SK-N-SH treated with all-trans-retinoic acid at 6 μM for 48 hours (cell line): ENCODE measurements around the gene SKAP2.

Experiments
- ATAC-seq: fragments of 200-7000 bp; cut with Tn5 transposase; 3 replicates; pipeline ENCODE4 v1.9.1; 2020; ENCODE audit warnings: mild to moderate bottlenecking, moderate library complexity
- ARNTL ChIP-seq: fragments of 450-650 bp; formaldehyde crosslinking; IDR thresholded peaks from 2 replicates; pipeline ENCODE4 v1.5.0; 2020; ENCODE audit warnings: low read depth, mild to moderate bottlenecking, moderate library complexity, borderline replicate concordance
- BACH2 ChIP-seq: fragments of 250-450 bp; sonication (Bioruptor Pico); IDR thresholded peaks from 2 replicates; pipeline ENCODE4 v1.9.0; 2021; ENCODE audit warnings: mild to moderate bottlenecking, borderline replicate concordance
- CREB5 ChIP-seq: fragments of 250-450 bp; sonication (Bioruptor Pico); IDR thresholded peaks from 2 replicates; pipeline ENCODE4 v1.5.1; 2020; ENCODE audit warnings: low read depth, mild to moderate bottlenecking, moderate library complexity
- CSRNP3 ChIP-seq: fragments of 250-450 bp; sonication (Bioruptor Pico); IDR thresholded peaks from 2 replicates; pipeline ENCODE4 v1.5.1; 2021; ENCODE audit warnings: mild to moderate bottlenecking, moderate library complexity
- ESRRG ChIP-seq: fragments of 250-450 bp; sonication (Bioruptor Pico); IDR thresholded peaks from 2 replicates; pipeline ENCODE4 v1.6.1; 2021; ENCODE audit warnings: mild to moderate bottlenecking
- GLIS3 ChIP-seq: fragments of 250-450 bp; sonication (Bioruptor Pico); IDR thresholded peaks from 2 replicates; pipeline ENCODE4 v1.5.0; 2020; ENCODE audit warnings: mild to moderate bottlenecking, moderate library complexity
- ISL1 ChIP-seq: fragments of 250-450 bp; sonication (Bioruptor Pico); IDR thresholded peaks from 2 replicates; pipeline ENCODE4 v2.1.2; 2022; ENCODE audit warnings: mild to moderate bottlenecking, moderate library complexity
- OSR1 ChIP-seq: fragments of 250-450 bp; sonication (Bioruptor Pico); IDR thresholded peaks from 2 replicates; pipeline ENCODE4 v1.8.0; 2022; ENCODE audit warnings: moderate library complexity, mild to moderate bottlenecking, inconsistent platforms
- PATZ1 ChIP-seq: fragments of 250-450 bp; sonication (Bioruptor Pico); IDR thresholded peaks from 2 replicates; pipeline ENCODE4 v1.8.0; 2020; ENCODE audit warnings: mild to moderate bottlenecking, moderate library complexity, borderline replicate concordance
- POU6F1 ChIP-seq: fragments of 250-450 bp; sonication (Bioruptor Pico); IDR thresholded peaks from 2 replicates; pipeline ENCODE4 v1.8.0; 2021; ENCODE audit warnings: low read depth, mild to moderate bottlenecking, moderate library complexity, borderline replicate concordance
- PPARA ChIP-seq: fragments of 250-450 bp; sonication (Bioruptor Pico); IDR thresholded peaks from 2 replicates; pipeline ENCODE4 v1.5.0; 2020; ENCODE audit warnings: mild to moderate bottlenecking, borderline replicate concordance
- RARB ChIP-seq: fragments of 250-450 bp; sonication (Bioruptor Pico); IDR thresholded peaks from 2 replicates; pipeline ENCODE4 v1.8.0; 2021; ENCODE audit warnings: mild to moderate bottlenecking, moderate library complexity
- SNAI2 ChIP-seq: fragments of 250-450 bp; sonication (Bioruptor Pico); IDR thresholded peaks from 2 replicates; pipeline ENCODE4 v1.5.0; 2020; ENCODE audit warnings: mild to moderate bottlenecking, moderate library complexity
- TCF4 ChIP-seq: fragments of 250-450 bp; sonication (Bioruptor Pico); IDR thresholded peaks from 2 replicates; pipeline ENCODE4 v1.8.0; 2021; ENCODE audit warnings: mild to moderate bottlenecking, moderate library complexity, borderline replicate concordance
- TOX ChIP-seq: fragments of 250-450 bp; sonication (Bioruptor Pico); IDR thresholded peaks from 2 replicates; pipeline ENCODE4 v1.8.0; 2021; ENCODE audit warnings: mild to moderate bottlenecking, moderate library complexity, borderline replicate concordance
- TSHZ2 ChIP-seq: fragments of 250-450 bp; sonication (Bioruptor Pico); IDR thresholded peaks from 2 replicates; pipeline ENCODE4 v1.5.0; 2020; ENCODE audit warnings: mild to moderate bottlenecking, moderate library complexity
- ZFP3 ChIP-seq: fragments of 250-450 bp; sonication (Bioruptor Pico); IDR thresholded peaks from 2 replicates; pipeline ENCODE4 v1.5.0; 2020; ENCODE audit warnings: mild to moderate bottlenecking, moderate library complexity
- ZFP30 ChIP-seq: fragments of 450-650 bp; formaldehyde crosslinking; IDR thresholded peaks from 2 replicates; pipeline ENCODE4 v1.5.0; 2022; ENCODE audit warnings: mild to moderate bottlenecking, moderate library complexity
- ZNF565 ChIP-seq: fragments of 450-650 bp; formaldehyde crosslinking; conservative IDR thresholded peaks from 2 replicates; pipeline ENCODE4 v1.5.0; 2020; ENCODE audit warnings: low read depth, mild to moderate bottlenecking, moderate library complexity
- ZNF70 ChIP-seq: fragments of 450-650 bp; formaldehyde crosslinking; IDR thresholded peaks from 2 replicates; pipeline ENCODE4 v1.5.0; 2020; ENCODE audit warnings: mild to moderate bottlenecking, moderate library complexity
- ZNF8 ChIP-seq: fragments of 450-650 bp; formaldehyde crosslinking; IDR thresholded peaks from 2 replicates; pipeline ENCODE4 v1.5.0; 2020; ENCODE audit warnings: mild to moderate bottlenecking, moderate library complexity

The SKAP2 gene

GRCh38 chr7:26624839-26625238 is 239.6 kb downstream of the SKAP2 start:
- TF ChIP-seq ISL1 (CRISPR knock-in tag), result no peak
- TF ChIP-seq POU6F1 (CRISPR knock-in tag), result no peak
- no peak for TF ChIP-seq ARNTL (CRISPR knock-in tag)
- no peak for TF ChIP-seq ESRRG
- no peak for TF ChIP-seq GLIS3 (CRISPR knock-in tag)
- TF ChIP-seq ZFP3 (CRISPR knock-in tag), result no peak
- no peak for TF ChIP-seq TSHZ2
- no peak for TF ChIP-seq CREB5 (CRISPR knock-in tag)
- no peak for TF ChIP-seq CSRNP3 (CRISPR knock-in tag)
- no peak for TF ChIP-seq ZNF8
- no peak for TF ChIP-seq ZNF565 (CRISPR knock-in tag)
- TF ChIP-seq PPARA (CRISPR knock-in tag), result no peak
- TF ChIP-seq, all 23 proteins: peak for 0
- no peak for ATAC-seq

- no peak for ATAC-seq
- TF ChIP-seq TCF4 (no peak), ZFP30 (CRISPR knock-in tag) (no peak), PATZ1 (CRISPR knock-in tag) (no peak), ARNTL (CRISPR knock-in tag) (no peak), ZNF8 (no peak), OSR1 (no peak), RARB (no peak), TOX (CRISPR knock-in tag) (no peak), BACH2 (CRISPR knock-in tag) (no peak), ZNF565 (CRISPR knock-in tag) (no peak), SNAI2 (CRISPR knock-in tag) (no peak), ESRRG (no peak), TSHZ2 (no peak), ZFP3 (CRISPR knock-in tag) (no peak), ZNF70 (CRISPR knock-in tag) (no peak), GLIS3 (CRISPR knock-in tag) (no peak)
Observed at GRCh38 chr7:26624431-26624830, 240.0 kb downstream of the SKAP2 start.
